Measurements from ENCODE around the gene SMAD3. TPM values are rescaled to one million over a fixed set of nuclear protein-coding genes. Genes with fewer than 3 reads are reported as not detected.

The SMAD3 gene
- polyA plus RNA-seq, 1 donor from 2014 or later = 1.0 TPM

GRCh38 chr15:67050522-67051087 lies 14.8 kb upstream of the SMAD3 start:
- no peak overlapping the region for H2AFZ ChIP-seq (ENCODE audit: low read depth, low read length)
- H3K27me3 ChIP-seq (ENCODE audit: insufficient read depth, low read depth, low read length) = no peaks in the 10 kb centered on the region
- H4K20me1 ChIP-seq (ENCODE audit: insufficient read depth) = no peaks in the 10 kb centered on the region
- H3K79me2 ChIP-seq (replicated peaks; ENCODE audit: insufficient read depth, low read length) = no peaks in the 10 kb centered on the region
- H3F3A ChIP-seq (ENCODE audit: insufficient read depth, low read length, poor library complexity, severe bottlenecking) = no peaks in the 10 kb centered on the region
- H3K9me3 ChIP-seq (ENCODE audit: low read length) = no peaks in the 10 kb centered on the region
- H3K4me2 ChIP-seq (ENCODE audit: low read length) = no peak overlapping the region
- H3K36me3 ChIP-seq (ENCODE audit: insufficient read depth, low read length) = no peaks in the 10 kb centered on the region
- H3K4me3 ChIP-seq (ENCODE audit: low read length) = no peak overlapping the region
- TF ChIP-seq SMC3 (conservative IDR thresholded peaks at IDR 0.05; ENCODE audit: poor library complexity) (no peak), MXI1 (conservative IDR thresholded peaks at IDR 0.05; ENCODE audit: poor library complexity, severe bottlenecking) (no peak), RAD21 (conservative IDR thresholded peaks at IDR 0.05) (no peak), EZH2 (IDR thresholded peaks at IDR 0.05; ENCODE audit: borderline replicate concordance, insufficient read depth, low read length, poor library complexity, severe bottlenecking) (no peak), POLR2AphosphoS5 (IDR thresholded peaks at IDR 0.05) (no peak), EP300 (conservative IDR thresholded peaks at IDR 0.05; ENCODE audit: poor library complexity, severe bottlenecking) (no peak), TAF1 (IDR thresholded peaks at IDR 0.05; ENCODE audit: low read depth) (no peak)
- TF ChIP-seq, protein P1, sequence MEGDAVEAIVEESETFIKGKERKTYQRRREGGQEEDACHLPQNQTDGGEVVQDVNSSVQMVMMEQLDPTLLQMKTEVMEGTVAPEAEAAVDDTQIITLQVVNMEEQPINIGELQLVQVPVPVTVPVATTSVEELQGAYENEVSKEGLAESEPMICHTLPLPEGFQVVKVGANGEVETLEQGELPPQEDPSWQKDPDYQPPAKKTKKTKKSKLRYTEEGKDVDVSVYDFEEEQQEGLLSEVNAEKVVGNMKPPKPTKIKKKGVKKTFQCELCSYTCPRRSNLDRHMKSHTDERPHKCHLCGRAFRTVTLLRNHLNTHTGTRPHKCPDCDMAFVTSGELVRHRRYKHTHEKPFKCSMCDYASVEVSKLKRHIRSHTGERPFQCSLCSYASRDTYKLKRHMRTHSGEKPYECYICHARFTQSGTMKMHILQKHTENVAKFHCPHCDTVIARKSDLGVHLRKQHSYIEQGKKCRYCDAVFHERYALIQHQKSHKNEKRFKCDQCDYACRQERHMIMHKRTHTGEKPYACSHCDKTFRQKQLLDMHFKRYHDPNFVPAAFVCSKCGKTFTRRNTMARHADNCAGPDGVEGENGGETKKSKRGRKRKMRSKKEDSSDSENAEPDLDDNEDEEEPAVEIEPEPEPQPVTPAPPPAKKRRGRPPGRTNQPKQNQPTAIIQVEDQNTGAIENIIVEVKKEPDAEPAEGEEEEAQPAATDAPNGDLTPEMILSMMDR (IDR thresholded peaks at IDR 0.05; ENCODE audit: poor library complexity, severe bottlenecking) = no peak
- TF ChIP-seq, protein P2, sequence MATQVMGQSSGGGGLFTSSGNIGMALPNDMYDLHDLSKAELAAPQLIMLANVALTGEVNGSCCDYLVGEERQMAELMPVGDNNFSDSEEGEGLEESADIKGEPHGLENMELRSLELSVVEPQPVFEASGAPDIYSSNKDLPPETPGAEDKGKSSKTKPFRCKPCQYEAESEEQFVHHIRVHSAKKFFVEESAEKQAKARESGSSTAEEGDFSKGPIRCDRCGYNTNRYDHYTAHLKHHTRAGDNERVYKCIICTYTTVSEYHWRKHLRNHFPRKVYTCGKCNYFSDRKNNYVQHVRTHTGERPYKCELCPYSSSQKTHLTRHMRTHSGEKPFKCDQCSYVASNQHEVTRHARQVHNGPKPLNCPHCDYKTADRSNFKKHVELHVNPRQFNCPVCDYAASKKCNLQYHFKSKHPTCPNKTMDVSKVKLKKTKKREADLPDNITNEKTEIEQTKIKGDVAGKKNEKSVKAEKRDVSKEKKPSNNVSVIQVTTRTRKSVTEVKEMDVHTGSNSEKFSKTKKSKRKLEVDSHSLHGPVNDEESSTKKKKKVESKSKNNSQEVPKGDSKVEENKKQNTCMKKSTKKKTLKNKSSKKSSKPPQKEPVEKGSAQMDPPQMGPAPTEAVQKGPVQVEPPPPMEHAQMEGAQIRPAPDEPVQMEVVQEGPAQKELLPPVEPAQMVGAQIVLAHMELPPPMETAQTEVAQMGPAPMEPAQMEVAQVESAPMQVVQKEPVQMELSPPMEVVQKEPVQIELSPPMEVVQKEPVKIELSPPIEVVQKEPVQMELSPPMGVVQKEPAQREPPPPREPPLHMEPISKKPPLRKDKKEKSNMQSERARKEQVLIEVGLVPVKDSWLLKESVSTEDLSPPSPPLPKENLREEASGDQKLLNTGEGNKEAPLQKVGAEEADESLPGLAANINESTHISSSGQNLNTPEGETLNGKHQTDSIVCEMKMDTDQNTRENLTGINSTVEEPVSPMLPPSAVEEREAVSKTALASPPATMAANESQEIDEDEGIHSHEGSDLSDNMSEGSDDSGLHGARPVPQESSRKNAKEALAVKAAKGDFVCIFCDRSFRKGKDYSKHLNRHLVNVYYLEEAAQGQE (IDR thresholded peaks at IDR 0.05; ENCODE audit: borderline replicate concordance) = no peak
- no peaks in the 10 kb centered on the region for H3K9me2 ChIP-seq (ENCODE audit: insufficient read depth, low read length)
- no peak overlapping the region for H3K9ac ChIP-seq (ENCODE audit: low read length)
- H3K27ac ChIP-seq (ENCODE audit: low read length) = no peak overlapping the region

- no peak overlapping the region for H2AFZ ChIP-seq (ENCODE audit: low read depth, low read length)
- H3K4me3 ChIP-seq (ENCODE audit: low read length) = no peak overlapping the region
- H3K4me2 ChIP-seq (ENCODE audit: low read length) = no peak overlapping the region
- no peak for TF ChIP-seq EZH2 (IDR thresholded peaks at IDR 0.05; ENCODE audit: borderline replicate concordance, insufficient read depth, low read length, poor library complexity, severe bottlenecking)
- no peaks in the 10 kb centered on the region for H3K36me3 ChIP-seq (ENCODE audit: insufficient read depth, low read length)
- no peaks in the 10 kb centered on the region for H3F3A ChIP-seq (ENCODE audit: insufficient read depth, low read length, poor library complexity, severe bottlenecking)
- H3K27me3 ChIP-seq (ENCODE audit: insufficient read depth, low read depth, low read length) = no peaks in the 10 kb centered on the region
- H3K79me2 ChIP-seq (replicated peaks; ENCODE audit: insufficient read depth, low read length) = no peaks in the 10 kb centered on the region
- H3K27ac ChIP-seq (ENCODE audit: low read length) = no peak overlapping the region
- H3K9me3 ChIP-seq (ENCODE audit: low read length) = no peaks in the 10 kb centered on the region
- H3K9me2 ChIP-seq (ENCODE audit: insufficient read depth, low read length) = no peaks in the 10 kb centered on the region
- no peaks in the 10 kb centered on the region for H4K20me1 ChIP-seq (ENCODE audit: insufficient read depth)
- H3K9ac ChIP-seq (ENCODE audit: low read length) = no peak overlapping the region
These were observed 14.0 kb upstream of the SMAD3 start for GRCh38 chr15:67051088-67052045.

Data from neural cell (in vitro differentiated cells).